Breast epithelium (tissue), 4 donors: ENCODE data around the gene IGFN1. TPM values are rescaled to one million over a fixed set of nuclear protein-coding genes. Genes with fewer than 3 reads are reported as not detected.

Source experiments
- DNase-seq, 2 donors: peaks; one replicate each; pipeline ENCODE4 v3.0.0-alpha.2; 2019; ENCODE audit warnings: low spot score in 2 of 2
- H3K27ac ChIP-seq, 2 donors: fragments of 200-600 bp; sonication (generic) in 1 of 2; one replicate each; pipeline ENCODE4 v1.5.1; 2016 to 2019; ENCODE audit warnings: mild to moderate bottlenecking in 1 of 2
- H3K27me3 ChIP-seq, 2 donors: fragments of 200-600 bp; sonication (generic) in 1 of 2; one replicate each; pipeline versions ENCODE4 v1.5.1 to v1.6.0; 2017 to 2019; ENCODE audit warnings: control low read depth in 1 of 2, mild to moderate bottlenecking in 1 of 2
- H3K36me3 ChIP-seq: fragments of 200-600 bp; one replicate; pipeline ENCODE4 v1.5.1; 2019
- H3K4me1 ChIP-seq, 2 donors: fragments of 200-600 bp; sonication (generic); one replicate each; pipeline ENCODE4 v1.5.1; 2016 to 2019; ENCODE audit warnings: control low read depth in 1 of 2
- H3K4me3 ChIP-seq, 3 donors: fragments of 200-600 bp; sonication (generic); 1 replicate in 2 of 3; 2 replicates in 1 of 3; pipeline ENCODE4 v1.5.1; 2016 to 2019; ENCODE audit warnings: mild to moderate bottlenecking in 3 of 3, moderate library complexity in 2 of 3
- H3K9me3 ChIP-seq, 2 donors: fragments of 200-600 bp; sonication (generic) in 1 of 2; one replicate each; pipeline ENCODE4 v1.5.1; 2016 to 2019; ENCODE audit warnings: control low read depth in 1 of 2
- CTCF ChIP-seq, 3 donors: fragments of 450-650 bp; IDR thresholded peaks; one replicate each; pipeline ENCODE4 v1.5.1; 2016 to 2017; ENCODE audit warnings: antibody characterized with exemption in 3 of 3, mild to moderate bottlenecking in 3 of 3, moderate library complexity in 3 of 3
- POLR2A ChIP-seq: fragments of 450-650 bp; IDR thresholded peaks from one replicate; pipeline ENCODE4 v1.6.1; 2016; ENCODE audit warnings: antibody characterized with exemption, mild to moderate bottlenecking, moderate library complexity
- POLR2AphosphoS5 ChIP-seq, 3 donors: sonication (generic); formaldehyde crosslinking; IDR thresholded peaks; one replicate each; pipeline ENCODE4 v1.6.1; 2017; ENCODE audit warnings: antibody characterized with exemption in 3 of 3
- intact Hi-C: fragments of 100-400 bp; cut with DNase I; formaldehyde crosslinking; loops from one replicate; pipeline ENCODE4 v1.15.1; 2023; ENCODE audit warnings: low total_unique reads
- total RNA-seq, 3 donors: library from RNA; depleted of rRNA; stranded (reverse); fragments of >200 nt; gene quantifications; one replicate each; pipeline ENCODE4 v1.1.0, GENCODE V29; 2016

IGFN1 gene
- total RNA-seq, 3 donors from 2014 or later, result 0.33 to 1.3 (median 0.59) TPM

GRCh38 chr1:201251851-201252430 lies 61.3 kb downstream of the IGFN1 start:
- Histone ChIP-seq H3K4me3 (no peak overlapping the region), H3K4me1 (no peaks in the 10 kb centered on the region), H3K27me3 (no peaks in the 10 kb centered on the region), H3K36me3 (no peaks in the 10 kb centered on the region), H3K9me3 (no peaks in the 10 kb centered on the region), H3K27ac (no peak overlapping the region)
- intact Hi-C loops, result loop anchor here (5.0 kb wide), 1 partner anchor 110 kb away; no protein-coding TSS in a partner anchor
- no peak for DNase-seq
- TF ChIP-seq CTCF (IDR thresholded peaks at IDR 0.05) (no peak), POLR2AphosphoS5 (IDR thresholded peaks at IDR 0.05) (no peak), POLR2A (no peak)

GRCh38 chr1:201252944-201253371 lies 62.3 kb downstream of the IGFN1 start:
- intact Hi-C loops, result loop anchor here (5.0 kb wide), 1 partner anchor 109 kb away; no protein-coding TSS in a partner anchor
- Histone ChIP-seq H3K27me3 (no peaks in the 10 kb centered on the region), H3K4me1 (no peaks in the 10 kb centered on the region), H3K9me3 (no peaks in the 10 kb centered on the region), H3K36me3 (no peaks in the 10 kb centered on the region), H3K27ac (no peak overlapping the region), H3K4me3 (no peak overlapping the region)
- TF ChIP-seq POLR2AphosphoS5 (IDR thresholded peaks at IDR 0.05) (no peak), CTCF (IDR thresholded peaks at IDR 0.05) (no peak), POLR2A (no peak)
- no peak for DNase-seq

- intact Hi-C loops, result loop anchor here (5.0 kb wide), 1 partner anchor 109 kb away; no protein-coding TSS in a partner anchor
- TF ChIP-seq POLR2A (no peak), CTCF (IDR thresholded peaks at IDR 0.05) (no peak), POLR2AphosphoS5 (IDR thresholded peaks at IDR 0.05) (no peak)
- no peak overlapping the region for H3K4me3 ChIP-seq
- DNase-seq, result no peak
- no peak overlapping the region for H3K27ac ChIP-seq
- no peaks in the 10 kb centered on the region for H3K4me1 ChIP-seq
- H3K36me3 ChIP-seq, result no peaks in the 10 kb centered on the region
- H3K27me3 ChIP-seq, result no peaks in the 10 kb centered on the region
- no peaks in the 10 kb centered on the region for H3K9me3 ChIP-seq
Measured at GRCh38 chr1:201253411-201253810, 62.8 kb downstream of the IGFN1 start.

GRCh38 chr1:201253906-201254624 lies 63.4 kb downstream of the IGFN1 start:
- DNase-seq, result peak in 1 of 2 donors; percentile 15
- Histone ChIP-seq H3K9me3 (no peaks in the 10 kb centered on the region), H3K4me3 (no peak overlapping the region), H3K27me3 (no peaks in the 10 kb centered on the region), H3K27ac (no peak overlapping the region), H3K4me1 (no peaks in the 10 kb centered on the region), H3K36me3 (no peaks in the 10 kb centered on the region)
- TF ChIP-seq POLR2A, result no peak
- TF ChIP-seq CTCF (IDR thresholded peaks at IDR 0.05), result no peak
- TF ChIP-seq POLR2AphosphoS5 (IDR thresholded peaks at IDR 0.05), result no peak
- intact Hi-C loops, result loop anchor here (5.0 kb wide), 1 partner anchor 108 kb away; no protein-coding TSS in a partner anchor
